ENCODE results near the gene SUGCT.
A peak's percentile ranks its signal among the peaks of the same experiment; 100 is the strongest.
"Not testable (repeated sequence)": the region's sequence is repeated elsewhere in the genome, so short reads cannot be mapped to it uniquely, and the experiment has no call there.

SUGCT gene

GRCh38 chr7:40134428-40135316, at the start of gene SUGCT, which contains the start of gene MPLKIP:
SUGCT (plus strand) TSS chr7:40135005.
MPLKIP (minus strand) TSS chr7:40134622; CDS start chr7:40134567, 55 bp downstream.
- peak; percentile 93 for DNase-seq

- no peak for DNase-seq
These were observed 42.6 kb upstream of the SUGCT start for GRCh38 chr7:40092182-40092581.

- DNase-seq, result no peak
These were observed 41.0 kb upstream of the SUGCT start for GRCh38 chr7:40093631-40094350.

GRCh38 chr7:40095230-40095629, 39.6 kb upstream of the SUGCT start:
- DNase-seq, result no peak

- DNase-seq, result no peak
These were observed 39.0 kb upstream of the SUGCT start for GRCh38 chr7:40095695-40096327.

- no peak for DNase-seq
These were observed 37.1 kb upstream of the SUGCT start for GRCh38 chr7:40097728-40098127.

- no peak for DNase-seq
These were observed 36.0 kb upstream of the SUGCT start for GRCh38 chr7:40098810-40099209.

- no peak for DNase-seq
These were observed 35.0 kb upstream of the SUGCT start for GRCh38 chr7:40099837-40100236.

GRCh38 chr7:40101201-40101600, 33.6 kb upstream of the SUGCT start:
- DNase-seq, result no peak

GRCh38 chr7:40102897-40103296, 31.9 kb upstream of the SUGCT start:
- DNase-seq, result no peak

- DNase-seq, result no peak
These were observed 28.8 kb upstream of the SUGCT start for GRCh38 chr7:40105879-40106473.

- no peak for DNase-seq
These were observed 18.9 kb upstream of the SUGCT start for GRCh38 chr7:40115936-40116335.

GRCh38 chr7:40117199-40117598, 17.6 kb upstream of the SUGCT start:
- DNase-seq, result not testable (repeated sequence)

- DNase-seq, result not testable (repeated sequence)
These were observed 16.6 kb upstream of the SUGCT start for GRCh38 chr7:40118201-40118600.

- DNase-seq, result no peak
These were observed 14.8 kb upstream of the SUGCT start for GRCh38 chr7:40120020-40120419.

- not testable (repeated sequence) for DNase-seq
These were observed 12.5 kb upstream of the SUGCT start for GRCh38 chr7:40122100-40122939.

- no peak for DNase-seq
These were observed 11.9 kb upstream of the SUGCT start for GRCh38 chr7:40122940-40123254.

GRCh38 chr7:40133561-40134427, 1.0 kb upstream of the SUGCT start:
- no peak for DNase-seq

- no peak for DNase-seq
These were observed 459 bp downstream of the SUGCT start for GRCh38 chr7:40135317-40135610.

GRCh38 chr7:40137563-40137962, 2.8 kb downstream of the SUGCT start:
- no peak for DNase-seq

GRCh38 chr7:40138973-40139372, 4.2 kb downstream of the SUGCT start:
- DNase-seq, result no peak

- not testable (repeated sequence) for DNase-seq
These were observed 5.1 kb downstream of the SUGCT start for GRCh38 chr7:40139891-40140290.

All from activated CD8-positive, alpha-beta memory T cell treated with anti-CD3 and anti-CD28 coated beads, Interleukin-2, amount 50 U/mL, for 48 hours (primary cell).